ENCODE results near the gene RRP1B.

DNA sequence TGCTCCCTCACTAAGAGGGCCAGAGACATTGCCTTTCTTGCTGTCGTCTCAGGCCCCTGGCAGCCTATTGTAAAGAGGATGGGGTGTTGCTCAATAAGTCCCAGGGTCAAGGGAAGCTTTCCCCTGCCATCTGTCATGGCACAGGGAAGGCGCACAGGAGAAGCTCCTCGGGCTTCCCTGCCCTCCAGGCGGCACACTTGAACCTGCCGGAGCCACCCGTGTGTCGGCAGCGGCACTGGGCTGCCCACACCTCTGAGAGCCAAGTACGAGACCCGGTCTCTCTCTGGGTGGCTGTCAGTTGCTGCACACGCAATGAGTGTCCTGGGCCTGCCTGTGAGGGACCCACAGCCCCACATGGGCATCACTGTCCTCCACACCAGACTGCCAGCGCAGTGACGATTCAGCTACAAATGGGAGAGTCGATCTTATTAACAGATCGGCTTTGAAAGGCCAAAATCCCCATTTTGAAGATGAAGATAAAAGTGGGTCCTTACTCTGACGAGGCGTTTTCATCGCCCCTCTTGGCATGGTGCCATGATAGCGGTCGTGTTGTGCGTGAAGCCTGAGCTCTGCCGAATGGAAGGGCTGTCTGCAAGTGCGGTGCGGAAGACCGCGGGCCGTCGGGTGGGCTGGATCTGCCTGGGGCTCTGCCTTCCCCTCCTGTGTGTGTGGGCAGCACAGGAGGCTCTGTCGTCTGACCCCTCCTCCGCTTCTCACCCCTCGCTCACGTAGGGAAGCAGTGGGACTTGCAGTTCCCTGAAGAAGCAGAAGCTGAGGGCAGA, 30.4 kb downstream of the RRP1B start:
- TF ChIP-seq POLR2A (IDR thresholded peaks at IDR 0.05; ENCODE audit: low read length) (no peak), GATA1 (IDR thresholded peaks at IDR 0.05; ENCODE audit: low read depth, low read length) (no peak)
